SKM-1 (cell line): ENCODE measurements around the gene ACTL6B.

Experiments used
- DNase-seq: peaks from one replicate; lab custom pipeline; 2025; ENCODE audit not compliant: unreplicated experiment; lab: John Stamatoyannopoulos, UW

Gene ACTL6B

GRCh38 chr7:100683659-100684533 lies 27.6 kb upstream of the ACTL6B start:
- no peak for DNase-seq

- DNase-seq: no peak
Observed at GRCh38 chr7:100682991-100683658, 26.9 kb upstream of the ACTL6B start.

GRCh38 chr7:100682228-100682741 lies 26.0 kb upstream of the ACTL6B start:
- no peak for DNase-seq

GRCh38 chr7:100681491-100682227 lies 25.4 kb upstream of the ACTL6B start:
- DNase-seq: no peak

- DNase-seq: no peak
Observed at GRCh38 chr7:100680576-100681271, 24.5 kb upstream of the ACTL6B start.

GRCh38 chr7:100679927-100680575 lies 23.8 kb upstream of the ACTL6B start:
- DNase-seq: no peak

- DNase-seq: no peak
Observed at GRCh38 chr7:100679129-100679926, 23.1 kb upstream of the ACTL6B start.

- no peak for DNase-seq
Observed at GRCh38 chr7:100678291-100678984, 22.2 kb upstream of the ACTL6B start.

GRCh38 chr7:100677308-100678267 lies 21.3 kb upstream of the ACTL6B start:
- DNase-seq: no peak

- no peak for DNase-seq
Observed at GRCh38 chr7:100676501-100677306, 20.5 kb upstream of the ACTL6B start.

- DNase-seq: no peak
Observed at GRCh38 chr7:100675581-100676350, 19.5 kb upstream of the ACTL6B start.

GRCh38 chr7:100675105-100675451 lies 18.8 kb upstream of the ACTL6B start:
- no peak for DNase-seq

- no peak for DNase-seq
Observed at GRCh38 chr7:100674411-100675104, 18.3 kb upstream of the ACTL6B start.

- DNase-seq: no peak
Observed at GRCh38 chr7:100673942-100674410, 17.7 kb upstream of the ACTL6B start.

GRCh38 chr7:100673302-100673941 lies 17.2 kb upstream of the ACTL6B start, which contains the start of gene GNB2:
Gene GNB2, plus strand, starts transcription at chr7:100673740. Its CDS starts 2,526 bp downstream, at chr7:100676266.
- DNase-seq: peak; percentile 88
